GM12872 (cell line): ENCODE data around the gene TMEM238L.

Experiments used
- CTCF ChIP-seq: IDR thresholded peaks from 3 replicates; pipeline ENCODE4 v1.5.1; 2011; ENCODE audit warnings: low read depth, mild to moderate bottlenecking, low read length, moderate library complexity; ENCODE audit not compliant: insufficient read depth

The TMEM238L gene

DNA sequence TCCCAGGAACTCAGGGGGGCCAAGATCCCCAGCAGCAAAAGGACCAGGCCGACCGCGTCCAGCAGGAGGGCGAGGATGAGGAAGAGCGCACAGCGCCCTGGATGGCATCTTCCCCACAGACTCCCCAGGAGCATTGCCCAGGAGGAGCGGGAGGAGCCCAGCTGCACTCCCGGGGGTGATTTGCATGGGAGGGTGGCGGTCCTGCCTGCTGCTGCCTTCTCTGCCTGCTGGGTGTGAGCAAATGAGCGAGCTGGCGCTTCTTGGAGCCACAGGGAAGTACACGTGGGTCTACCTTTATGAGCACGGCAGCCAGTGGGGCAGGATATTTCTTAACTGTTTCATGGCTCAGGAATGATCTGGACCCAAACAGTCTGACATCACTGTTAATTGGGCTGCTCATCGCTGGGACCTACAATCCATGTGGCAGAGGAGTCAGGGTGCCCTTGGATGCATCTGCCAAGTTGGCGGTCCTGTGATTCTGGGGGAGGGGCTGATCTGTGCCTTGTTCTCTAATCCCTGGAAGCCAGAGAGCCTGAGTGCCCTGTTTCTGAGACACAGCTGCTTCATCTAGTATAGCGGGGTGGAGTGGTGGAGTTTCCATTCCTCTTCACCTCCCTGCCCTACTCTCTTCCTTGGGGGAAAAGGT is at the start of gene TMEM238L:
Gene TMEM238L, minus strand, starts transcription at position 270 of the 646 bp plus-strand sequence. Its CDS starts 136 bp downstream, at position 134.
- no peak for TF ChIP-seq CTCF

- TF ChIP-seq CTCF: no peak
These were observed 41.5 kb upstream of the TMEM238L start for GRCh38 chr17:10845388-10845751.

DNA sequence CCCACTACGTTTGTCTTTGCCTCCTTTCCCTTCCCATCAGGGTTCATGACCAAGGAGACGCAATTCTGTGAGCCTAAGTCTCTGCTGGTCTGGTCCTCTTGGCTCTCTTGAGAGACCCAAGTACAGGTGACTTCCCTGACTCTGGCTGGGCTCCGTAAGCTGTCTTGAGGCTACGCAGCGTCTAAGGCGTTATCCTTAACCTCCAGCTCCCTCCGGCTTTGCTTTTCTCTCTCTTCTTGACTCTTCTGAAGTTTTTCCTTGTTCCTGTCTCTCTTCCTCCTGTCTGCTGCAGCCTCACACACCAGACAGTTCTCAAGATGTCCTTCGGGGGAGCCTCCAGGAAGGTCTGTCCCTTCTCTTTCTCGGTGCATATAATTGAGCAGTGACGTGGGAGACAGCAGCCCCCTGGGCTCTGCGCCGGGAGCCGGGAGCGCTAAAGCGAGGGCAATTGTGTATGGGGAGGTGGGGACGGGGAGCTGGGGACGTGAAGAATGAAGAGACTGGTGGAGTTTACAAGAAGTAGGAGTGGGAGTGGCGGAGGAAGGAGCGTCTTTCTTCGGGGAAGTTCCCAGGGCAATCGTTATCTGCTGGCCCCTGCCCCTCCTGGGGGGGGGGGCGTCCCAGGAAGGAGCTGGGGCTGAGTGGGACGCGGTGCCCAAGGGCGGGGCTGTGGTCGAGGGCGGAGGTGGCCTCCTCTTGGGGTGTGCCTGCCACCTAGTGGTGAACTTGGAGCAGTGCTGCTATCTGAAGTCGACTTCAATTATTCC is 40.9 kb upstream of the TMEM238L start:
- TF ChIP-seq CTCF: peak; percentile 92

DNA sequence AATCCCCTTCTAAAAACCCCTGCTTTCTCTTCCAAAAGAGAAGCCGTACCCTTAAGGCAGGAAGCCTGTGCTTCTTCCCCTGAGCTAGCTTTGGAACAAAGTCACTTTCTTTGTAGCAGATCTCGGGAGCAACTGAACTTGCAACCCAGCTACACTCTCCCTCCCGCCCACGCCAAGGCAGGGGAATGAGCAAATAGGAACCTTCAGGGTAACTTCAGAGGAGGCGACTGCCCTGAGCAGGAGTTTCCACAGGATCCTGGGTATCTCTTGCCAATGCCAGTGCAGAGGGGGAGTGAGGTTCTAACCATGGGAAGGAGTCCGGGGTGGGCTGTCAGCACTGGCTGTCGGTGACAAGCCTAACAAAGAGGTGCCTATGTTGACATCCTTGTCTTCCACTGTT is 39.9 kb upstream of the TMEM238L start:
- TF ChIP-seq CTCF: no peak

DNA sequence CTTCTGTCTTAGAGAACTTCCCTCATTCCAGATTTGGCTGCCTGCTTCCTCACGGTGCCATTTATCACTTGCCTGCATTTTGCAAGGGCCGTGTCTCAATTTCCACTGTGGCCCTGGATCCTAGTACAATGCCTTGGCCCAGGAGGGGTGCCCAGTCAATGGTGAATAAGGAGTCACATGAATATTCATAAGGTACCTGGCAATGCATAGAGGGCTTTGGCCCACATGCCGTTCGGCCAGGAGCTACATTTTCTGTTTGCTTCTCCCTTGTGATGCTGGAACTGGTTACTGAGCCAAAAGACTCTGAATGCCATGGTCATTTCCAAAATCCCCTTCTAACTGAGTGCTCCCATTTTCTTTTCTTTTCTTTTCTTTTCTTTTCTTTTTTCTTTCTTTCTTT is 38.8 kb upstream of the TMEM238L start:
- no peak for TF ChIP-seq CTCF

- no peak for TF ChIP-seq CTCF
These were observed 34.8 kb upstream of the TMEM238L start for GRCh38 chr17:10838682-10839081.

DNA sequence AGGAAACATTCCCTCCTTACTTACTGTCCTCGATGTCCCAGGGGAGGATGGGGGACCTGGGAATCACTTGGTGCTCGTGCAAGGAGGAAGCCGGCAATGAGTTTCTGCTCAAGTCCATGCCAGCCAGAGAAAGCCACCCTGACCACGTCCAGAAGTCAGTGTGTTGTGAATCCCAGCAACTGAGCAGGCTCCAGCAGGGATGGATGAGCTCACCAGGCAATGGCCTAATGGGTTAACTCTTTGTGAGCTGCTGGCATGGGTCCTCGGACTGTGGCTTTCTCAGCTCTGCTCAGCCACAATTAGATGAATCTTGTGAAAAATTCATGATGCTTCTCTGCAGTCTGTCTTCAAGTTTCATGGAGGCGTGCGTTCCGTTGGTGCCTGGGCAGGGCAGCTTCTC is 34.0 kb upstream of the TMEM238L start, which contains the start of gene PIRT:
Gene PIRT, minus strand, starts transcription at position 167 of the 400 bp plus-strand sequence. CDS start 12,442 bp downstream, outside the sequence.
- no peak for TF ChIP-seq CTCF
